Measurements from ENCODE around the gene OR13C9. TPM values are rescaled to one million over a fixed set of nuclear protein-coding genes. Genes with fewer than 3 reads are reported as not detected.

Gene OR13C9
- polyA plus RNA-seq, 4 donors: not detected

Other genes starting within 250 kb of the OR13C9 start
- not detected for gene OR13F1, start 113.9 kb downstream of the OR13C9 start, polyA plus RNA-seq (ENCODE audit: insufficient read length in 4 of 4)
- gene OR13C4, start 91.0 kb downstream of the OR13C9 start, polyA plus RNA-seq (ENCODE audit: insufficient read length in 4 of 4): not detected
- gene OR13C3, start 81.3 kb downstream of the OR13C9 start, polyA plus RNA-seq (ENCODE audit: insufficient read length in 4 of 4): not detected
- gene OR13C8, start 49.0 kb downstream of the OR13C9 start, polyA plus RNA-seq (ENCODE audit: insufficient read length in 4 of 4): not detected
- under 1 TPM in 1 of 4 donors, not detected in 3; 0.21 TPM for gene OR13C5, start 18.8 kb downstream of the OR13C9 start, polyA plus RNA-seq (ENCODE audit: insufficient read length in 4 of 4)
- gene OR13C2, start 12.6 kb downstream of the OR13C9 start, polyA plus RNA-seq (ENCODE audit: insufficient read length in 4 of 4): under 1 TPM in 3 of 4 donors, not detected in 1; 0.18 to 0.35 (median 0.32) TPM
- gene OR13D1, start 76.3 kb upstream of the OR13C9 start, polyA plus RNA-seq (ENCODE audit: insufficient read length in 4 of 4): under 1 TPM in 1 of 4 donors, not detected in 3; 0.11 TPM
- gene NIPSNAP3A, start 129.5 kb upstream of the OR13C9 start, polyA plus RNA-seq (ENCODE audit: insufficient read length in 4 of 4): 10 to 100 TPM; 42.5 to 60.2 (median 55.1) TPM
- gene NIPSNAP3B, start 145.9 kb upstream of the OR13C9 start, polyA plus RNA-seq (ENCODE audit: insufficient read length in 4 of 4): 10 to 100 TPM in 3 of 4 donors, 1 to 10 TPM in 1; 9.4 to 16.3 (median 12.1) TPM